Colonic mucosa (tissue), 4 donors: ENCODE results near the gene ADGRD1. TPM values are rescaled to one million over a fixed set of nuclear protein-coding genes. Genes with fewer than 3 reads are reported as not detected.

Source experiments
- DNase-seq: peaks from one replicate; pipeline ENCODE4 v3.0.0-alpha.2; 2020
- H3K27ac ChIP-seq: fragments of 200-600 bp; one replicate; pipeline ENCODE4 v1.8.0; 2021
- H3K27me3 ChIP-seq: fragments of 200-600 bp; one replicate; pipeline ENCODE4 v1.8.0; 2021
- H3K36me3 ChIP-seq: fragments of 200-600 bp; one replicate; pipeline ENCODE4 v1.8.0; 2021
- H3K4me1 ChIP-seq: fragments of 200-600 bp; one replicate; pipeline ENCODE4 v1.8.0; 2021; ENCODE audit warnings: mild to moderate bottlenecking
- H3K4me3 ChIP-seq: fragments of 200-600 bp; one replicate; pipeline ENCODE4 v1.8.0; 2021
- H3K9ac ChIP-seq, 2 donors: one replicate each; pipeline ENCODE4 v1.7.0; 2013; ENCODE audit warnings: control low read depth in 2 of 2, low read depth in 2 of 2, low read length in 2 of 2
- H3K9me3 ChIP-seq: fragments of 200-600 bp; one replicate; pipeline ENCODE4 v1.8.0; 2021
- intact Hi-C: fragments of 100-400 bp; cut with DNase I; formaldehyde crosslinking; loops from one replicate; pipeline ENCODE4 v1.14.1; 2022
- total RNA-seq, 2 donors: library from RNA; stranded (reverse); fragmentation: NEBNext Ultra II Directional in 1 of 2; extraction: Animal tissue kit (Norgen Biotek cat#: 25700) in 1 of 2; gene quantifications; one replicate each; pipeline ENCODE4 v1.2.1, GENCODE V29; 2021
- TF ChIP-seq, protein P1 (sequence below): fragments of 200-600 bp; IDR thresholded peaks from one replicate; pipeline ENCODE4 v1.8.0; 2022; ENCODE audit warnings: antibody characterized with exemption, mild to moderate bottlenecking
- donor health status: healthy.
- donor health status: DM: no; HTN: no; CAD: no.
- donor health status: DM: no; HTN: no; CAD: no.

ADGRD1 gene
- total RNA-seq, 2 donors from 2014 or later = 3.5 to 3.6 TPM

GRCh38 chr12:131133994-131134393 is 180.3 kb downstream of the ADGRD1 start:
- Histone ChIP-seq H3K9ac (no peak overlapping the region), H3K36me3 (no peaks in the 10 kb centered on the region), H3K27ac (no peak overlapping the region), H3K4me1 (no peaks in the 10 kb centered on the region), H3K27me3 (no peaks in the 10 kb centered on the region), H3K9me3 (no peaks in the 10 kb centered on the region), H3K4me3 (no peak overlapping the region)
- intact Hi-C loops = no loop called here
- no peak for DNase-seq
- TF ChIP-seq, protein P1, sequence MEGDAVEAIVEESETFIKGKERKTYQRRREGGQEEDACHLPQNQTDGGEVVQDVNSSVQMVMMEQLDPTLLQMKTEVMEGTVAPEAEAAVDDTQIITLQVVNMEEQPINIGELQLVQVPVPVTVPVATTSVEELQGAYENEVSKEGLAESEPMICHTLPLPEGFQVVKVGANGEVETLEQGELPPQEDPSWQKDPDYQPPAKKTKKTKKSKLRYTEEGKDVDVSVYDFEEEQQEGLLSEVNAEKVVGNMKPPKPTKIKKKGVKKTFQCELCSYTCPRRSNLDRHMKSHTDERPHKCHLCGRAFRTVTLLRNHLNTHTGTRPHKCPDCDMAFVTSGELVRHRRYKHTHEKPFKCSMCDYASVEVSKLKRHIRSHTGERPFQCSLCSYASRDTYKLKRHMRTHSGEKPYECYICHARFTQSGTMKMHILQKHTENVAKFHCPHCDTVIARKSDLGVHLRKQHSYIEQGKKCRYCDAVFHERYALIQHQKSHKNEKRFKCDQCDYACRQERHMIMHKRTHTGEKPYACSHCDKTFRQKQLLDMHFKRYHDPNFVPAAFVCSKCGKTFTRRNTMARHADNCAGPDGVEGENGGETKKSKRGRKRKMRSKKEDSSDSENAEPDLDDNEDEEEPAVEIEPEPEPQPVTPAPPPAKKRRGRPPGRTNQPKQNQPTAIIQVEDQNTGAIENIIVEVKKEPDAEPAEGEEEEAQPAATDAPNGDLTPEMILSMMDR = no peak

DNA sequence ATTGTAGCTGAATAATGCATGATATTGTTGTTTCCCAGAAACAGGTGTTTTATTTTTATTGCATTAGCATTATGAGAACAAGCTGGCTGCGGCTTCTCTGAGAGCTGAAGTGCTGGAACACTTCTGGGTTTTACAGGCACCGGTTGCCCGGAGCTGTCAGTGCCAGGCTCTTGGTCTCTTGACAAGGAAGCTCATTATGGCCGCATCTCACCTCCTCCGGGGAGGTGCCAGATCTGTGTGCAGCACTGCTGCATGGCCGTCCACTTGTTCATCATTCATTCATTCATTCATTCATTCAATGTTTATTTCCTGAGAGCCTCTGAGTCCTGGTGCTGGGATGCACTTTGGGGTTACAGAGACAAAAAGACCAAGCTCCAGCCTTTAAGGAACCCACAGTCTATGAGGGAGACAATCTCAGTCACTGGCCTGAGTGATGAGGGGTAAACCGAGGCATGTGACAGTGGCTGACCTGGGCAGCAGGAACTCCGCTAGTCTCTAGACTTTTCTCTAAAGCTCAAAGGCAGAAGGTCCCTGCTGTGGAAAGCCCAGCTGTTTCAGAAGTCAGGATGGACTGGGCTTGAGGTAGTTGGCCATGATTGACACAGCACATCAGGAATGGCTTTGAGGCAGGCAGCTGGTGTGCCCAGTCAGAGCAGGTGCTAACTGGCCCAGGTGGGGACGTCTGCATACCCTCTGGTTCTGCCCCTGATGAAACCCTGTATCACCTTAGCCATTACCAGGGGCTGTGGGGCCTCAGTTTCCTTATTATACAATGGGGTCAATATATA is 181.0 kb downstream of the ADGRD1 start:
- H3K36me3 ChIP-seq = no peaks in the 10 kb centered on the region
- no peaks in the 10 kb centered on the region for H3K27me3 ChIP-seq
- no peaks in the 10 kb centered on the region for H3K4me1 ChIP-seq
- TF ChIP-seq, protein P1 = no peak
- H3K9ac ChIP-seq = no peak overlapping the region
- DNase-seq = no peak
- H3K9me3 ChIP-seq = no peaks in the 10 kb centered on the region
- H3K4me3 ChIP-seq = no peak overlapping the region
- H3K27ac ChIP-seq = no peak overlapping the region
- intact Hi-C loops = no loop called here

GRCh38 chr12:131135311-131135785 is 181.6 kb downstream of the ADGRD1 start:
- H3K4me1 ChIP-seq = no peaks in the 10 kb centered on the region
- intact Hi-C loops = no loop called here
- H3K4me3 ChIP-seq = no peak overlapping the region
- no peaks in the 10 kb centered on the region for H3K9me3 ChIP-seq
- TF ChIP-seq, protein P1 = no peak
- H3K9ac ChIP-seq = no peak overlapping the region
- no peaks in the 10 kb centered on the region for H3K36me3 ChIP-seq
- H3K27ac ChIP-seq = no peak overlapping the region
- no peak for DNase-seq
- H3K27me3 ChIP-seq = no peaks in the 10 kb centered on the region

DNA sequence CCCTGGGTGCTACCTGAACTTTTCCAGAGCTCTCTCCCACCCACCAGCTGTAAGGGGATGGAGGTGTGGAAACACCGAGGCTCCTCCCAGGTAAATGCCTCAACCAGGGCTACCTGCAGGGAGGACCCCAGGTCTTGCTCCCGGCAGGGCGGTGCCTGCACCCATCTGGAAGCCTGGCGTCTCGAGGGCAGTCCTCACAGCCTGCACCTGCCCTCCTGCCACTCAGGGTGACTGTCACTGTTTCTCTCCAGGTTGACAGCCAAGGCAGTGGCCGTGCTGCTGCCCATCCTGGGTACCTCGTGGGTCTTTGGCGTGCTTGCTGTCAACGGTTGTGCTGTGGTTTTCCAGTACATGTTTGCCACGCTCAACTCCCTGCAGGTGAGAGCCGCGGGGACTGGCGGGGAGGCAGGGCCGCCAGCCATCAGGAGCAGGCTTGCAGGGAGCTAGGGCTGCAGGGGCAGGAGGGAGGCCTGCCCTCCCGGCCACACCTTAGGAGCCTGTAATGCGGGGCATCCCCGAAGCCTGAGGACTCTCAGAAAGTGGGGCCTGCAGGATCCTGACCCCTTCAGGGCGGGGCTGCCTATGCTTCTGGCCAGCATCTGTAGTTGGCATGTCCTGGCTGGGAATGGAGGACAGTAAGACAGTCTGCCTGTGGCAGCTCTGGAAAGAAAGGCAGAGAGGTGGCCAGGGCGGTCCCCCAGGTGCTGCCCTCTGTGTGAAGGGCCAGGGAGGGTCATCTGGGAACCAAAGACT is 182.3 kb downstream of the ADGRD1 start:
- H3K4me3 ChIP-seq = no peak overlapping the region
- no peaks in the 10 kb centered on the region for H3K9me3 ChIP-seq
- DNase-seq = no peak
- H3K9ac ChIP-seq = no peak overlapping the region
- intact Hi-C loops = no loop called here
- H3K36me3 ChIP-seq = no peaks in the 10 kb centered on the region
- TF ChIP-seq, protein P1 = no peak
- H3K4me1 ChIP-seq = no peaks in the 10 kb centered on the region
- H3K27me3 ChIP-seq = no peaks in the 10 kb centered on the region
- no peak overlapping the region for H3K27ac ChIP-seq

DNA sequence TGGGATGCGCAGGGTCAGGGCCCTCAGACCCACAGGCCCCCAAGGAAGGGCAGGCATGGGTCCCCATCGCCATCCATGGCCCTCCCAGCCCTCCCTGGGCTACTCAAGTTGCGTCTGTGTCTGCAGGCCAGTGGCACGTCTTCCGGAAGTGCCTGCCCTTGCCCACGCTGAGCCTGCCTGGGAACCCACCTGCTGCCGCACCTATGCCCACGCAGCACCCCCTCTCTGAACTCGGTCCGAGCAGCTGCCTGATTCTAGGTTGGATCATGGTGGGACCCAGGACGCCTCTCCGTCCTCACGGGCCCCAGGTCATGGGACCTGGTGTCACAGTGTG is 182.8 kb downstream of the ADGRD1 start:
- DNase-seq = no peak
- no peaks in the 10 kb centered on the region for H3K36me3 ChIP-seq
- H3K27ac ChIP-seq = no peak overlapping the region
- no peak overlapping the region for H3K9ac ChIP-seq
- no peaks in the 10 kb centered on the region for H3K4me1 ChIP-seq
- TF ChIP-seq, protein P1 = no peak
- H3K9me3 ChIP-seq = no peaks in the 10 kb centered on the region
- H3K27me3 ChIP-seq = no peaks in the 10 kb centered on the region
- H3K4me3 ChIP-seq = no peak overlapping the region
- intact Hi-C loops = no loop called here
